ENCODE measurements around the gene ARHGAP5.

Gene ARHGAP5

GRCh38 chr14:32090686-32091085 is 13.6 kb downstream of the ARHGAP5 start:
- Histone ChIP-seq H3K4me1 (ENCODE audit: control insufficient read depth in 1 of 2, insufficient read depth in 2 of 2, low read length in 2 of 2) (peaks cover 0 to 19% of the 10 kb centered on the region in 2 donors), H3K27me3 (ENCODE audit: low read depth, low read length) (no peaks in the 10 kb centered on the region), H3K27ac (ENCODE audit: low read length) (no peak overlapping the region), H3K9me3 (ENCODE audit: control insufficient read depth in 1 of 2, low read length in 2 of 2) (no peaks in the 10 kb centered on the region), H3K36me3 (ENCODE audit: control insufficient read depth in 1 of 2, insufficient read depth in 2 of 2, low read length in 2 of 2) (peaks cover 17 to 21% of the 10 kb centered on the region in 2 donors), H3K4me3 (ENCODE audit: low read depth in 1 of 2, low read length in 2 of 2) (no peak overlapping the region)

DNA sequence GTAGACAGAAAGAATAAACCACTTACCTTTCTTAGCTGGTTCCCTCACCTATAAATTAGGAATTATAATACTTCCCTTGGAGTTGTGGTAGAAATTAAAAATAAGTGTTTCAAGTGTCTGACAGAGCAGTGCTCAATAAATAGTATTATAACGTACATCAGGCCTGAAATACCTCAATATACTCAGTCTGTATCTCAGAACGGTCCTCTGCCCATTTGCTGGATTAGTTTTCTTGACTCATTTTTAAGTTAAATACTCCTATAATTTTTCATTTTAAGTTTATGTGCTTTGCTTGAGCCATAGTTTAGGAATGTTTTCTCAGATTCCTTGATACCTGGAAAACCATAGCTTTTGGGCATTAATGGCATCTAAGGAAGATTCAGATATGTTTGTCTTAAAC is 22.4 kb downstream of the ARHGAP5 start:
- H3K9me3 ChIP-seq (ENCODE audit: control insufficient read depth in 1 of 2, low read length in 2 of 2), result no peaks in the 10 kb centered on the region
- no peaks in the 10 kb centered on the region for H3K27me3 ChIP-seq (ENCODE audit: low read depth, low read length)
- no peaks in the 10 kb centered on the region for H3K4me1 ChIP-seq (ENCODE audit: control insufficient read depth in 1 of 2, insufficient read depth in 2 of 2, low read length in 2 of 2)

DNA sequence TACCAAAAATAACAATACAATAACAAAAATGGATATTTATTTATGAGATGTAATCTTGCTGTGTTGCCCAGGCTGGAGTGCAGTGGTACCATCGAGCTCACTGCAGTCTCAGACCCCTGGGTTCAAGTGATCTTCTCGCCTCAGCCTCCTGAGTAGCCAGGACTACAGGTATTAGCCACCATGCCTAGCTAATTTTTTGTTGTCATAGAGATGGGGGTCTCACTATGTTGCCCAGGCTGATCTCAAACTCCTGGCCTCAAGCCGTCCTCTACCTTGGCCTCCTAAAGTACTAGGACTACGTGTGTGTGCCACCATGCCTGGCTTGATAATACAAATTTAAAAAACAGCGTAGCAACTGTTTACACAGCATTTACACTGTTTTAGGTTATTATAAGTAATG is 23.1 kb downstream of the ARHGAP5 start:
- no peaks in the 10 kb centered on the region for H3K4me1 ChIP-seq (ENCODE audit: control insufficient read depth in 1 of 2, insufficient read depth in 2 of 2, low read length in 2 of 2)
- no peak overlapping the region for H3K4me3 ChIP-seq (ENCODE audit: low read depth in 1 of 2, low read length in 2 of 2)
- no peaks in the 10 kb centered on the region for H3K27me3 ChIP-seq (ENCODE audit: low read depth, low read length)
- no peak overlapping the region for H3K27ac ChIP-seq (ENCODE audit: low read length)
- no peaks in the 10 kb centered on the region for H3K9me3 ChIP-seq (ENCODE audit: control insufficient read depth in 1 of 2, low read length in 2 of 2)
- peaks cover 4% of the 10 kb centered on the region in 2 donors for H3K36me3 ChIP-seq (ENCODE audit: control insufficient read depth in 1 of 2, insufficient read depth in 2 of 2, low read length in 2 of 2)

More for the DNA sequence above, 22.4 kb downstream of the ARHGAP5 start:
- Histone ChIP-seq H3K36me3 (ENCODE audit: control insufficient read depth in 1 of 2, insufficient read depth in 2 of 2, low read length in 2 of 2) (peaks cover 4% of the 10 kb centered on the region in 2 donors), H3K4me3 (ENCODE audit: low read depth in 1 of 2, low read length in 2 of 2) (no peak overlapping the region), H3K27ac (ENCODE audit: low read length) (no peak overlapping the region)

GRCh38 chr14:32102152-32102787 is 25.2 kb downstream of the ARHGAP5 start:
- no peaks in the 10 kb centered on the region for H3K9me3 ChIP-seq (ENCODE audit: control insufficient read depth in 1 of 2, low read length in 2 of 2)
- H3K36me3 ChIP-seq (ENCODE audit: control insufficient read depth in 1 of 2, insufficient read depth in 2 of 2, low read length in 2 of 2), result peaks cover 4% of the 10 kb centered on the region in 2 donors
- no peak overlapping the region for H3K27ac ChIP-seq (ENCODE audit: low read length)
- H3K4me1 ChIP-seq (ENCODE audit: control insufficient read depth in 1 of 2, insufficient read depth in 2 of 2, low read length in 2 of 2), result no peaks in the 10 kb centered on the region
- H3K27me3 ChIP-seq (ENCODE audit: low read depth, low read length), result no peaks in the 10 kb centered on the region
- H3K4me3 ChIP-seq (ENCODE audit: low read depth in 1 of 2, low read length in 2 of 2), result no peak overlapping the region

DNA sequence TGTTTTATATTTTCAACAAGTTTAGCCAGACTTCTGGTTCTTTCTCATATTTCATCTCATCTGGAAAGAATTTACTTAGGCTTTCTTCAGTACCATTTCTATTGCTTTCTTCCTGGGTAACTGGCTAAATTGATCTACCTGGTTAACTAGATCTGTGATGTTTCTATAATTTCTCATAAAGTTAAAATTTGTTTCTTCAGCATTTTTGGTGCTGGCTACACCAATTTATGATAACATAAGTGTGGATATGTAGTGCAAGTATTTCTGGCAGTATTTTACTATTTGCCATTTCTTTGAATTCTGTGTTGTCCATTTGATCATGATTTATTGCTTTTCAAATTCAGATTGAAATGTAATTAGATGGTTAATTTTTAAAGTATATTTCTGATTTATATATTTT is 25.9 kb downstream of the ARHGAP5 start:
- no peaks in the 10 kb centered on the region for H3K9me3 ChIP-seq (ENCODE audit: control insufficient read depth in 1 of 2, low read length in 2 of 2)
- peaks cover 4% of the 10 kb centered on the region in 2 donors for H3K36me3 ChIP-seq (ENCODE audit: control insufficient read depth in 1 of 2, insufficient read depth in 2 of 2, low read length in 2 of 2)
- H3K27me3 ChIP-seq (ENCODE audit: low read depth, low read length), result no peaks in the 10 kb centered on the region
- H3K4me1 ChIP-seq (ENCODE audit: control insufficient read depth in 1 of 2, insufficient read depth in 2 of 2, low read length in 2 of 2), result no peaks in the 10 kb centered on the region
- no peak overlapping the region for H3K27ac ChIP-seq (ENCODE audit: low read length)
- H3K4me3 ChIP-seq (ENCODE audit: low read depth in 1 of 2, low read length in 2 of 2), result no peak overlapping the region

GRCh38 chr14:32104308-32104707 is 27.2 kb downstream of the ARHGAP5 start:
- Histone ChIP-seq H3K27ac (ENCODE audit: low read length) (no peak overlapping the region), H3K27me3 (ENCODE audit: low read depth, low read length) (no peaks in the 10 kb centered on the region), H3K36me3 (ENCODE audit: control insufficient read depth in 1 of 2, insufficient read depth in 2 of 2, low read length in 2 of 2) (peaks cover 4% of the 10 kb centered on the region in 2 donors), H3K4me1 (ENCODE audit: control insufficient read depth in 1 of 2, insufficient read depth in 2 of 2, low read length in 2 of 2) (peaks cover 0 to 5% of the 10 kb centered on the region in 2 donors), H3K9me3 (ENCODE audit: control insufficient read depth in 1 of 2, low read length in 2 of 2) (no peaks in the 10 kb centered on the region), H3K4me3 (ENCODE audit: low read depth in 1 of 2, low read length in 2 of 2) (no peak overlapping the region)

GRCh38 chr14:32104803-32105202 is 27.7 kb downstream of the ARHGAP5 start:
- no peak overlapping the region for H3K27ac ChIP-seq (ENCODE audit: low read length)
- peaks cover 0 to 5% of the 10 kb centered on the region in 2 donors for H3K4me1 ChIP-seq (ENCODE audit: control insufficient read depth in 1 of 2, insufficient read depth in 2 of 2, low read length in 2 of 2)

DNA sequence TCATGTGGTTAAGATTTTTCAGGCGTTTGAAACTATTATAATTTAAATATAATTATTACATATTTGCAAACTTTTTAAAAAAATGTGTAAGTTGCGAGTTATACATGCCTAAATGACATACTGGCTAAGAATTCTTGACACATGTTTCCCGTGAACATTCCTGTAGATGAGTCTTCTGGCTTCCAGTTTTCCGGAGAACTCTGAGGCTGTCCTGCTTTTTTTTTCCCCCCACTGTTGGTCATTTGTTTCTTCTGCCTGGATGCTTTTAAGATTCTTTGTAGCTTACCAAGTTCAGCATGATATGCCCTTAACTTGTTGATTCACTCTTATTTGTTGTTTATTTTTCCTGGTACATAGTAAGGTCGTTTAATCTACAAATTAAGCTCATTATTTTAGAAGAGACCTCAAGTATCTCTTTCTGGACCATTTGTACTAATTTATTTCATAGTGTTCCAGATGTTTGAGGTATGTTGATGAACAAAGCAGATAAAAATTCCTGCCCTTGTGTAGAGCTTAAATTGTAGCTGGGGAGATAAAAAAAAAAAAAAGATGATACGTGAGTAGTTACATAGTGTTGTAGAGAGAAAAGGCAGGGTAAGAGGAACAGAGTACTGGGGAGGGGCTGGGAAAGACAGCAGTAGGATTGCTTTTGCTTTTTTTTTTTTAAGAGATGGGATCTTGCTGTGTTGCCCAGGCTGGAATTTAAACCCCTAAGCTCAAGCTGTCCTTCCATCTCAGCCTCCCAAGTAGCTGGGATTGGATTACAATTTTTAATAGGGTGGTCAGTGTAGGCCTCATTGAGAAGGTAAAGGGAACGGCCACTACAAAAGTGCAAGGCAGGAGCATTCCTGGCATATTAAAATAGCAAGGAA is 32.8 kb downstream of the ARHGAP5 start:
- Histone ChIP-seq H3K27me3 (ENCODE audit: low read depth, low read length) (no peaks in the 10 kb centered on the region), H3K9me3 (ENCODE audit: control insufficient read depth in 1 of 2, low read length in 2 of 2) (no peaks in the 10 kb centered on the region), H3K27ac (ENCODE audit: low read length) (no peak overlapping the region), H3K4me3 (ENCODE audit: low read depth in 1 of 2, low read length in 2 of 2) (no peak overlapping the region), H3K4me1 (ENCODE audit: control insufficient read depth in 1 of 2, insufficient read depth in 2 of 2, low read length in 2 of 2) (peaks cover 0 to 8% of the 10 kb centered on the region in 2 donors), H3K36me3 (ENCODE audit: control insufficient read depth in 1 of 2, insufficient read depth in 2 of 2, low read length in 2 of 2) (peaks cover 0 to 4% of the 10 kb centered on the region in 2 donors)

More at GRCh38 chr14:32104803-32105202, 27.7 kb downstream of the ARHGAP5 start:
- H3K27me3 ChIP-seq (ENCODE audit: low read depth, low read length), result no peaks in the 10 kb centered on the region
- H3K9me3 ChIP-seq (ENCODE audit: control insufficient read depth in 1 of 2, low read length in 2 of 2), result no peaks in the 10 kb centered on the region
- H3K36me3 ChIP-seq (ENCODE audit: control insufficient read depth in 1 of 2, insufficient read depth in 2 of 2, low read length in 2 of 2), result peaks cover 4% of the 10 kb centered on the region in 2 donors
- H3K4me3 ChIP-seq (ENCODE audit: low read depth in 1 of 2, low read length in 2 of 2), result no peak overlapping the region

GRCh38 chr14:32110548-32110896 is 33.4 kb downstream of the ARHGAP5 start:
- Histone ChIP-seq H3K4me3 (ENCODE audit: low read depth in 1 of 2, low read length in 2 of 2) (no peak overlapping the region), H3K4me1 (ENCODE audit: control insufficient read depth in 1 of 2, insufficient read depth in 2 of 2, low read length in 2 of 2) (peaks cover 0 to 8% of the 10 kb centered on the region in 2 donors), H3K27ac (ENCODE audit: low read length) (no peak overlapping the region), H3K9me3 (ENCODE audit: control insufficient read depth in 1 of 2, low read length in 2 of 2) (no peaks in the 10 kb centered on the region), H3K36me3 (ENCODE audit: control insufficient read depth in 1 of 2, insufficient read depth in 2 of 2, low read length in 2 of 2) (peaks cover 0 to 4% of the 10 kb centered on the region in 2 donors), H3K27me3 (ENCODE audit: low read depth, low read length) (no peaks in the 10 kb centered on the region)

DNA sequence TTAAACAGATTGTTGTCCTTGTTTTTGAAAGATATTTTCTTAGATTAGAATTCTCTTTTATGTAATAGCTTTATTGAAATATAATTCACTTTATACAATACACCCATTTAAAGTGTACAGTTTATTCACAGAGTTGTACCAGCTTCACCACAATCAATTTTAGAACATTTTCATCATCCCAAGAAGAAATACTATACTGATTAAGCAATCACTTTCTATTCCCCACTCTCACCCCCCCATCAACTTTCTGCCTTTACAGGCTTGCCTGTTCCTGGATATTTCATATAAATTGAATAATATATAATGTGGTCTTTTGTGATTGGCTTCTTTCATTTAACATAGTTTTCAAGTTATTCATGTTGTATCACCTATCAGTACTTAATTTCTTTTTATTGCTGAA is 44.4 kb downstream of the ARHGAP5 start:
- Histone ChIP-seq H3K27ac (ENCODE audit: low read length) (no peak overlapping the region), H3K4me1 (ENCODE audit: control insufficient read depth in 1 of 2, insufficient read depth in 2 of 2, low read length in 2 of 2) (peaks cover 0 to 3% of the 10 kb centered on the region in 2 donors), H3K9me3 (ENCODE audit: control insufficient read depth in 1 of 2, low read length in 2 of 2) (no peaks in the 10 kb centered on the region), H3K4me3 (ENCODE audit: low read depth in 1 of 2, low read length in 2 of 2) (no peak overlapping the region), H3K27me3 (ENCODE audit: low read depth, low read length) (no peaks in the 10 kb centered on the region), H3K36me3 (ENCODE audit: control insufficient read depth in 1 of 2, insufficient read depth in 2 of 2, low read length in 2 of 2) (peaks cover 0 to 7% of the 10 kb centered on the region in 2 donors)

GRCh38 chr14:32121948-32122347 is 44.8 kb downstream of the ARHGAP5 start:
- no peak overlapping the region for H3K27ac ChIP-seq (ENCODE audit: low read length)
- no peaks in the 10 kb centered on the region for H3K27me3 ChIP-seq (ENCODE audit: low read depth, low read length)
- no peaks in the 10 kb centered on the region for H3K9me3 ChIP-seq (ENCODE audit: control insufficient read depth in 1 of 2, low read length in 2 of 2)
- no peak overlapping the region for H3K4me3 ChIP-seq (ENCODE audit: low read depth in 1 of 2, low read length in 2 of 2)
- H3K4me1 ChIP-seq (ENCODE audit: control insufficient read depth in 1 of 2, insufficient read depth in 2 of 2, low read length in 2 of 2), result peaks cover 0 to 3% of the 10 kb centered on the region in 2 donors
- H3K36me3 ChIP-seq (ENCODE audit: control insufficient read depth in 1 of 2, insufficient read depth in 2 of 2, low read length in 2 of 2), result peaks cover 0 to 7% of the 10 kb centered on the region in 2 donors

Measured in muscle layer of duodenum (tissue), 2 donors.